OCI-LY7 (cell line): Measurements from ENCODE around the gene EIF5B.

Experiments
- EZH2phosphoT487 ChIP-seq: fragments of 200-600 bp; sonication (generic); IDR thresholded peaks from 2 replicates; pipeline ENCODE4 v1.6.1; 2018; ENCODE audit warnings: low read depth, borderline replicate concordance, mild to moderate bottlenecking, mixed run types, antibody characterized with exemption, low read length, moderate library complexity, mixed read lengths
- TF ChIP-seq, protein P1 (sequence below): fragments of 200-600 bp; sonication (generic); conservative IDR thresholded peaks from 2 replicates; pipeline ENCODE4 v1.5.1; 2014; ENCODE audit warnings: mild to moderate bottlenecking, antibody characterized with exemption, low read length, moderate library complexity, mixed read lengths

DNA sequence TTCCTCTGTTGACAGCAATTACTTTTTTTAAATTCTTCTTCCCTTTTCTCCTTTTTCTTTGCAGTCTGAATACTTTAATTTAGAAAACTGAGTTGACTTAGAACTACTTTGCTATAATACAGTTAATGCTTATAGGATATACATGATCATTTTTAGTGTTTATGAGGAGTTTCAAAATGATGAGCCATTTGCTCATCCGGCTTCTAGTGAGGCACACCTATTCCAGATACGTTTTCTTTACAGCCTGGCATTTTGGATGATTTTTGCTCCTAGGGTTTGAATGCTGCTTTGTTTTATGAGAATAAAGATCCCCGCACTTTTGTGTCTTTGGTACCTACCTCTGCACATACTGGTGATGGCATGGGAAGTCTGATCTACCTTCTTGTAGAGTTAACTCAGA, 52.8 kb downstream of the EIF5B start:
- TF ChIP-seq, protein P1, sequence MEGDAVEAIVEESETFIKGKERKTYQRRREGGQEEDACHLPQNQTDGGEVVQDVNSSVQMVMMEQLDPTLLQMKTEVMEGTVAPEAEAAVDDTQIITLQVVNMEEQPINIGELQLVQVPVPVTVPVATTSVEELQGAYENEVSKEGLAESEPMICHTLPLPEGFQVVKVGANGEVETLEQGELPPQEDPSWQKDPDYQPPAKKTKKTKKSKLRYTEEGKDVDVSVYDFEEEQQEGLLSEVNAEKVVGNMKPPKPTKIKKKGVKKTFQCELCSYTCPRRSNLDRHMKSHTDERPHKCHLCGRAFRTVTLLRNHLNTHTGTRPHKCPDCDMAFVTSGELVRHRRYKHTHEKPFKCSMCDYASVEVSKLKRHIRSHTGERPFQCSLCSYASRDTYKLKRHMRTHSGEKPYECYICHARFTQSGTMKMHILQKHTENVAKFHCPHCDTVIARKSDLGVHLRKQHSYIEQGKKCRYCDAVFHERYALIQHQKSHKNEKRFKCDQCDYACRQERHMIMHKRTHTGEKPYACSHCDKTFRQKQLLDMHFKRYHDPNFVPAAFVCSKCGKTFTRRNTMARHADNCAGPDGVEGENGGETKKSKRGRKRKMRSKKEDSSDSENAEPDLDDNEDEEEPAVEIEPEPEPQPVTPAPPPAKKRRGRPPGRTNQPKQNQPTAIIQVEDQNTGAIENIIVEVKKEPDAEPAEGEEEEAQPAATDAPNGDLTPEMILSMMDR, result no peak
- no peak for TF ChIP-seq EZH2phosphoT487
